Spleen (tissue), 11 donors: ENCODE data around the gene EEF2. TPM values are rescaled to one million over a fixed set of nuclear protein-coding genes. Genes with fewer than 3 reads are reported as not detected.
A peak's percentile ranks its signal among the peaks of the same experiment; 100 is the strongest.

Experiments used
- DNase-seq: peaks from one replicate; pipeline ENCODE4 v3.0.0-alpha.2; 2020
- H3K27ac ChIP-seq, 8 donors: fragments of 200-600 bp; sonication (generic) in 7 of 8; 1 replicate in 4 of 8; 2 replicates in 4 of 8; pipeline versions ENCODE4 v1.5.0 to v1.8.0; 2016 to 2021; ENCODE audit warnings: inconsistent platforms in 4 of 8, mild to moderate bottlenecking in 4 of 8, moderate library complexity in 1 of 8
- H3K27me3 ChIP-seq, 7 donors: fragments of 200-600 bp; sonication (generic) in 6 of 7; replicated peaks in 1 of 7; 1 replicate in 4 of 7; 2 replicates in 3 of 7; pipeline versions ENCODE4 v1.5.0 to v1.8.0; 2016 to 2021; ENCODE audit warnings: inconsistent platforms in 3 of 7, mild to moderate bottlenecking in 1 of 7
- H3K36me3 ChIP-seq, 6 donors: fragments of 200-600 bp; sonication (generic) in 5 of 6; 1 replicate in 4 of 6; 2 replicates in 2 of 6; pipeline versions ENCODE4 v1.5.0 to v1.8.0; 2016 to 2021; ENCODE audit warnings: inconsistent platforms in 2 of 6
- H3K4me1 ChIP-seq, 6 donors: fragments of 200-600 bp; sonication (generic) in 5 of 6; 1 replicate in 3 of 6; 2 replicates in 3 of 6; pipeline versions ENCODE4 v1.5.0 to v1.8.0; 2016 to 2021; ENCODE audit warnings: inconsistent platforms in 3 of 6
- H3K4me3 ChIP-seq, 8 donors: fragments of 200-600 bp; sonication (generic) in 7 of 8; 1 replicate in 4 of 8; 2 replicates in 4 of 8; pipeline versions ENCODE4 v1.5.0 to v1.8.0; 2016 to 2021; ENCODE audit warnings: inconsistent platforms in 4 of 8, mild to moderate bottlenecking in 4 of 8, moderate library complexity in 2 of 8
- H3K9me3 ChIP-seq, 8 donors: fragments of 200-600 bp; sonication (generic) in 7 of 8; 1 replicate in 4 of 8; 2 replicates in 4 of 8; pipeline versions ENCODE4 v1.5.0 to v1.8.0; 2016 to 2021; ENCODE audit warnings: inconsistent platforms in 4 of 8
- POLR2A ChIP-seq, 3 donors: fragments of 450-650 bp; IDR thresholded peaks; one replicate each; pipeline ENCODE4 v1.5.1; 2017; ENCODE audit warnings: antibody characterized with exemption in 3 of 3, mild to moderate bottlenecking in 1 of 3
- POLR2AphosphoS5 ChIP-seq, 3 donors: sonication (generic); formaldehyde crosslinking; IDR thresholded peaks; one replicate each; pipeline ENCODE4 v1.5.1; 2017; ENCODE audit warnings: antibody characterized with exemption in 3 of 3
- WGBS, 5 donors: extraction: QIAGEN DNeasy Blood & Tissue Kit in 3 of 5; methylation state at CpG; one replicate each; pipeline versions ENCODE4 v1.1.5 to v1.1.7; 2013 to 2018; 5-methylcytosine and 5-hydroxymethylcytosine counted together
- intact Hi-C: fragments of 100-400 bp; cut with DNase I; formaldehyde crosslinking; loops from one replicate; pipeline ENCODE4 v1.15.0; 2023; ENCODE audit warnings: low total_unique reads
- polyA plus RNA-seq, 3 donors: library from polyadenylated mRNA; stranded (reverse); fragments of 200-250 nt; gene quantifications; one replicate each; pipeline ENCODE4 v1.2.1, GENCODE V29; 2013
- total RNA-seq, 7 donors: library from RNA; depleted of rRNA in 3 of 7; stranded (reverse); fragments of >200 nt in 3 of 7; fragmentation: NEBNext Ultra II Directional in 4 of 7; extraction: Animal tissue kit (Norgen Biotek cat#: 25700) in 4 of 7; gene quantifications; one replicate each; pipeline versions ENCODE4 v1.1.0 to v1.2.1, GENCODE V29; 2016 to 2021
- TF ChIP-seq, protein P1 (sequence below), 11 experiments: fragments of 200-600 bp in 7 of 11; fragments of 450-650 bp in 4 of 11; sonication (generic) in 4 of 11; IDR thresholded peaks in 8 of 11; conservative IDR thresholded peaks in 3 of 11; 1 replicate in 7 of 11; 2 replicates in 4 of 11; pipeline versions ENCODE4 v1.4.0 to v1.8.0; 2016 to 2021; ENCODE audit warnings: antibody characterized with exemption in 11 of 11, inconsistent platforms in 4 of 11, mild to moderate bottlenecking in 1 of 11
- donor health status: healthy with polysubstance abuse.
- donor health status: DM: no; HTN: no; CAD: no; lungs with moderate emphysema.
- donor health status: DM: no; HTN: no; CAD: no.
- donor health status: Bipolar disorder and iron deficiency.
- donor health status: healthy.
- donor health status: DM: no; HTN: no; CAD: no.
- donor health status: DM: yes; HTN: yes; CAD: no.

The EEF2 gene
- total and polyA plus RNA-seq, 10 donors: 565 to 1,961 (median 1,262) TPM

DNA sequence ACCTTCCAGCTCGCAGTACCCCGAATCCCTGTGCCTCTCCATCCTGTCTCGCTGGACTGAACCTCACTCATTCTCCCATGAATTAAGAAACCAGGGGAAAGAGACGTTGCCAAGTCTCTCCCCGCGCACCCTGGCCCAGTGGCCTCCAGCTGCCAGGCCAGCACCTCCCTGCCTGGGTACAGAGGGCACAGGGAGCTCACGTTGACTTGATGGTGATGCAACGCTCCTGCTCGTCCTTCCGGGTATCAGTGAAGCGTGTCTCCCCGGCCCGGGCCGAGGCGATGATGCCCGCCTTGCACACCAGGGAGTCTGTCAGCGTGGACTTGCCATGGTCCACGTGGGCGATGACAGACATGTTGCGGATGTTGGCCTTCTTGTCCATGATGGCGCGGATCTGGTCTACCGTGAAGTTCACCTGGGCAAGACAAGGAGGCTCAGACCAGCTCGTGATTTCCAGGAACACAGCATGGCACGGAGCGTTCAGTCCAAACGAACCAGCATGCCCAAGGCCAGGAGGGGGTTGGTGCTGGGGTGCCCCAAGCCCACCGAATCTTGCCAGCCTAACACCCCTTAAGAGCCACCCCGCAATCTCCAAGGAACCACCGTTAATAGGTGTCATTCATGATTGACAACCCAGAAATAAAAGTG is 1.2 kb downstream of the EEF2 start:
- Histone ChIP-seq H3K27ac (peak overlapping the region; percentile 90 to 98 (median 94)), H3K27me3 (no peaks in the 10 kb centered on the region), H3K4me3 (peak overlapping the region; percentile 70 to 90 (median 80)), H3K36me3 (peaks cover 12 to 54% (median 53%) of the 10 kb centered on the region in 6 donors), H3K4me1 (peaks cover 42 to 93% (median 76%) of the 10 kb centered on the region in 6 donors), H3K9me3 (no peaks in the 10 kb centered on the region)
- DNase-seq: peak; percentile 87
- intact Hi-C loops: no loop called here
- TF ChIP-seq, protein P1, sequence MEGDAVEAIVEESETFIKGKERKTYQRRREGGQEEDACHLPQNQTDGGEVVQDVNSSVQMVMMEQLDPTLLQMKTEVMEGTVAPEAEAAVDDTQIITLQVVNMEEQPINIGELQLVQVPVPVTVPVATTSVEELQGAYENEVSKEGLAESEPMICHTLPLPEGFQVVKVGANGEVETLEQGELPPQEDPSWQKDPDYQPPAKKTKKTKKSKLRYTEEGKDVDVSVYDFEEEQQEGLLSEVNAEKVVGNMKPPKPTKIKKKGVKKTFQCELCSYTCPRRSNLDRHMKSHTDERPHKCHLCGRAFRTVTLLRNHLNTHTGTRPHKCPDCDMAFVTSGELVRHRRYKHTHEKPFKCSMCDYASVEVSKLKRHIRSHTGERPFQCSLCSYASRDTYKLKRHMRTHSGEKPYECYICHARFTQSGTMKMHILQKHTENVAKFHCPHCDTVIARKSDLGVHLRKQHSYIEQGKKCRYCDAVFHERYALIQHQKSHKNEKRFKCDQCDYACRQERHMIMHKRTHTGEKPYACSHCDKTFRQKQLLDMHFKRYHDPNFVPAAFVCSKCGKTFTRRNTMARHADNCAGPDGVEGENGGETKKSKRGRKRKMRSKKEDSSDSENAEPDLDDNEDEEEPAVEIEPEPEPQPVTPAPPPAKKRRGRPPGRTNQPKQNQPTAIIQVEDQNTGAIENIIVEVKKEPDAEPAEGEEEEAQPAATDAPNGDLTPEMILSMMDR (IDR thresholded peaks at IDR 0.05 in 8 of 11, conservative IDR thresholded peaks at IDR 0.05 in 3 of 11): no peak
- TF ChIP-seq POLR2AphosphoS5 (IDR thresholded peaks at IDR 0.05) (peak; percentile 67 to 78 (median 71)), POLR2A (IDR thresholded peaks at IDR 0.05) (no peak)
- WGBS, 5 donors: 15 to 48% (median 29%) methylated on average over 14 to 30 of the region's 30 CpGs

DNA sequence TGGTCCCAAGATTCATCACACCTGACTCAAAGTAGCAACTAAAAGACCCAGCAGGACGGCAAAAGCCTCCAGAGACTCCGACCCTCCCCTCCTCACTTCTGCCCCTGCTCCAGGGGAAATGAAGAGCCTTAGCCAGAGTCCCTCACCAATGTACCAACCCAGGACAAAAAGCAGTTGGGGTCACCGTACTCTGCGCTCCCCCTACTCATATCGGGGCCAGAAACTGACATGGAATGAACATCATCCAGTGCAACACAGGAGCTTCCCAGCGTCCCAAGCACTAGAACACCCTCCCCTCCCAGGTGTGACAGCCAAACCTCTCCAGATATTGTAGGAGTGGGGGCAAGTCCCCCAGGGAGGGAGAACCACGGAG is 1.7 kb downstream of the EEF2 start:
- H3K36me3 ChIP-seq: peaks cover 12 to 60% (median 58%) of the 10 kb centered on the region in 6 donors
- TF ChIP-seq, protein P1 (IDR thresholded peaks at IDR 0.05 in 8 of 11, conservative IDR thresholded peaks at IDR 0.05 in 3 of 11): no peak
- TF ChIP-seq POLR2AphosphoS5 (IDR thresholded peaks at IDR 0.05) (no peak), POLR2A (IDR thresholded peaks at IDR 0.05) (no peak)
- peaks cover 42 to 92% (median 75%) of the 10 kb centered on the region in 6 donors for H3K4me1 ChIP-seq
- no peaks in the 10 kb centered on the region for H3K9me3 ChIP-seq
- intact Hi-C loops: no loop called here
- no peaks in the 10 kb centered on the region for H3K27me3 ChIP-seq
- 54 to 80% (median 70%) methylated on average over 7 of the region's 7 CpGs for WGBS, 5 donors
- peak overlapping the region; percentile 70 to 90 (median 80) for H3K4me3 ChIP-seq
- peak overlapping the region in 7 of 8 donors; percentile 92 to 98 (median 95) for H3K27ac ChIP-seq
- DNase-seq: no peak

DNA sequence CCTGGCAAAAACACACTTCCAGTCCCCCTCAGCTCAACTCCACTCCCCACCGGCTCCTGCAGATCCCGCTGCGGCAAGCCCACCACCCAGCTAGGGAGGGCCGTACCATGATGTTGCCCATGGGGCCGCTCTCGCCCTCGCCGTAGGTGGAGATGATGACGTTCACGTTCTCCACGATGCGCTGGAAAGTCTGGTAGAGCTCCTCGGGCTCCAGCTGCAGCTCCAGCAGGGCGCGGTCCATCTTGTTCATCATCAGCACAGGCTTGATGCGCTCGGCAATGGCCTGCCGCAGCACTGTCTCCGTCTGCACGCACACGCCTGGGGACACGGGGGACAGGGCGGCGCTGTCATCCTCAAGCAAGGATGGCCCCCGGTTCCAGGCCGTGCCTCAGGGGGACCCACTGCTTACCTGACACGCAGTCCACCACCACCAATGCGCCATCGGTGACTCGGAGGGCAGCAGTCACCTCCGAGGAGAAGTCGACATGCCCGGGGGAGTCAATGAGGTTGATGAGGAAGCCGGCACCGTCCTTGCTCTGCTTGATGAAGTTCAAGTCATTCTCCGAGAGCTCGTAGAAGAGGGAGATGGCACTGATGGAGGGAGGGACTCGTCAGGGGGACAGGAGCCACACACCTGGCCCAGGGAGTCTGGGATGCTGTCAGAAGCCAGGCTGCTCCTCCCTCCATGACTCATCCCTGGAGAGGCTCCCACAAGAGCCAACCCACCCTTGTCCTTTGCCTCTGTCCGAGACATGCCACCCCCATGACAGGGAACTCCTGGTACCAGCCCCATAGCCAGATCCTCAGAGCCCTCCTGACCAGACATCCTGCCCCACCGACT is 2.3 kb downstream of the EEF2 start:
- TF ChIP-seq POLR2A (IDR thresholded peaks at IDR 0.05) (no peak), POLR2AphosphoS5 (IDR thresholded peaks at IDR 0.05) (peak in 2 of 3 donors; percentile 39 to 73)
- TF ChIP-seq, protein P1 (IDR thresholded peaks at IDR 0.05 in 8 of 11, conservative IDR thresholded peaks at IDR 0.05 in 3 of 11): no peak
- H3K27ac ChIP-seq: peak overlapping the region in 4 of 8 donors; percentile 94 to 98 (median 96)
- H3K9me3 ChIP-seq: no peaks in the 10 kb centered on the region
- H3K4me3 ChIP-seq: peak overlapping the region in 3 of 8 donors; percentile 70 to 90 (median 80)
- intact Hi-C loops: no loop called here
- H3K36me3 ChIP-seq: peaks cover 12 to 66% (median 64%) of the 10 kb centered on the region in 6 donors
- peak; percentile 79 for DNase-seq
- no peaks in the 10 kb centered on the region for H3K27me3 ChIP-seq
- peaks cover 37 to 89% (median 69%) of the 10 kb centered on the region in 6 donors for H3K4me1 ChIP-seq
- 83 to 91% (median 85%) methylated on average over 34 to 40 of the region's 40 CpGs for WGBS, 5 donors
